HG02840 (cell line): ENCODE measurements around the gene ARL15.

Experiments used
- ATAC-seq: cut with Tn5 transposase; IDR thresholded peaks from one replicate; pipeline ENCODE4 v1.9.1; 2021; ENCODE audit warnings: mild to moderate bottlenecking, moderate library complexity, moderate number of reproducible peaks; ENCODE audit not compliant: unreplicated experiment, low FRiP score

ARL15 gene

DNA sequence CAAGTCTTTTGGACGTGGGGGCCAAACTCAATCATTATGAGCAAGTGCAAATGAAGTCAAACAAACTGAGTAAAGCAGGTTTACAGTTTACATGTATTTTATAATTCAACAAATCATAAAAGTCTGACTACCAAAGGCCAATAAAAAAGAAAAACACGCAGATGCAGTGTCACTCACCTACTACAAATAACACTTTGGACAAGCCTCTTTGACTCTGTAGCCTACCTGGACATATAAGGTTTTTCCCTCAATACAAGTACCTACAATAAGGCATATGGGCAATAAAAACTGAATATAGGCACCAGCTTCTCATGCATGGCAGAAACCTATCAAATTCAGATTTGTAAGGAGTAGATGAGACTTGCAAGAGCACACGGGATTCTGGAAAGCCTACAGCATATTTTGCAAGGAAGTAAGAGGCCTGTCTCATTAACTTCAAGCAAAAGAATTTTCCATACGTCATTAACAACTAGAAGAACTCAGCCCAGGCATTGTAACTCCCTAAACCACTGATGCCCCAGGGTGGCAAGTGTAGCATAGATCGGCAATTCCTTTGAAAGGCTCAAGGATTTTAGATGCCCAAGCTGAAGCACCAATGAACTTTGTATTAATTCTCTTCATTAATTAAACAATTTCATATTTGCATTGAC lies 21.7 kb downstream of the ARL15 start:
- ATAC-seq: no peak

GRCh38 chr5:54285686-54286085 lies 24.7 kb downstream of the ARL15 start:
- no peak for ATAC-seq

- no peak for ATAC-seq
Measured at GRCh38 chr5:54284586-54284985, 25.8 kb downstream of the ARL15 start.

GRCh38 chr5:54282876-54283275 lies 27.5 kb downstream of the ARL15 start:
- ATAC-seq: no peak

GRCh38 chr5:54281960-54282692 lies 28.2 kb downstream of the ARL15 start:
- ATAC-seq: no peak

- no peak for ATAC-seq
Measured at GRCh38 chr5:54279960-54280359, 30.4 kb downstream of the ARL15 start.

- ATAC-seq: no peak
Measured at GRCh38 chr5:54278979-54279717, 31.2 kb downstream of the ARL15 start.

DNA sequence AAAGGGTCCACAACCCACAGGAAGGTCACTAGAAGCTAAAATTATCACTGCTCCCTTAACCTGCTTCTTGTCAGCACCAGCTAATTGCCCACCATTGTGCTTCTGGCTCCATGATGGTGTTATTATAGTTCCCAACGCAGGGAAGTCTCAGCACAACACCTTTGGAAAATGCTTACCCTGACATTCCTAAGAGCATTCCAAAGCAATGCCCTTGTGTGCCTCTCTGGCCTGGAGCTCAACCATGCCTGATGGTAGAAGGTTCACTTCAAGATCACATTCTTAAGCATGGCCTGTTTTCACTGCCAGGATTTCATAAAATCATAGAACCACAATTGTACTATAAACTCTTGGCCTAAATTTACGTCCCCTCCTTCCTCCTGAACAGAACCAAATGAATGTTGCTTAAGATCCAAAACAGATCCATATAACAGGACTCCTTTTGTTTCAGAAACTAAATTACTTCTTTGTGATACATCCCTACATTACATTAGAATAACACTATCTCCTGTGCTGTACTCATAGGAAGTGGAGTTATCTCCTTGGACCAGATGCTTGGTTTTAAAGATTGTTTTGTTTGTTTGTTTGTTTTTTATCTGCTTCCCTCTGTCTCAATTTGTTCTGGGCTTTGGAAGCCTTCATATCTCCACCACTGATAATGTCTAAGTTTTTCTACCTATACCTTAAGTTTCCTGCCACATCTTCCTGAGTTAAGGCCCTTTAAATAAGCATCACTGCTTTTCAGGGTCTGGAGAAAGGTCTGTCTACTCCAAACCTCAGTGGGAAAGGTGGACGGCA lies 32.1 kb downstream of the ARL15 start:
- ATAC-seq: no peak

DNA sequence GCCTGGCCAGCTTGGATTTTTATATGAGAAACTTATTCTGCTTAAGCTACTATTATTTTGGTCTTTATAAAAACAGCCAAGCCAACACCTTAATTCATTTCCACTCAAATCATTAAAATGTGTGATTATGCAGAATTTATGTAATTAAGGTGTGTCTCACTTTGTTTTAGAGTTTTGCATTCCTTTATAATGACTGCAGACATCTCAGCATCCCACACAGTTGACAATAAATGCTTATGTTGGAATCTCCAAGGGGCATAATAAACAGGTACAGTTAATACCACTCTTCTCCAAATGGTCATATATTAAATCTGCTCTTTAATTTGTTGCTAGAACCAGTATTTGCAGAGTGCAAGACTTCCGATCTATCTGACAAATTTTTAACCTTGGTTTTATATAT lies 34.3 kb downstream of the ARL15 start:
- ATAC-seq: no peak

DNA sequence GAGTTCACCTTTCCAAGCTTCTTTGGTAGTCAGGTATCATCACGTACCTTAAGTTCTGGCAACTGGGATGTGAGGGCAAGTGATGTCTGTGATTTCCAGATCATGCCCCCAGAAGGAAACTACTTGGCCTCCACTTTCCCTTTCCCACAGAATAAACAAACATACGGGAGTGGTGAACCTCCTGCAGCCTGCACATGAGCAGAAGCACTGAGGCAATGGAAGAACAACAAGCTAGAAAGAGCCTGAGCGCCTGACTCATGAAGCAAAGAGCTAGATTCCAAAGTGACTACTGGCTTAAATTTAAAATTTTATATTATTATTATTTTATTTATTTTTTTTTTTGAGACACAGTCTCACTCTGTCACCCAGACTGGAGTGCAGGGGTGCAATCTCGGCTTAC lies 35.0 kb downstream of the ARL15 start:
- ATAC-seq: no peak

- no peak for ATAC-seq
Measured at GRCh38 chr5:54274944-54275343, 35.4 kb downstream of the ARL15 start.

DNA sequence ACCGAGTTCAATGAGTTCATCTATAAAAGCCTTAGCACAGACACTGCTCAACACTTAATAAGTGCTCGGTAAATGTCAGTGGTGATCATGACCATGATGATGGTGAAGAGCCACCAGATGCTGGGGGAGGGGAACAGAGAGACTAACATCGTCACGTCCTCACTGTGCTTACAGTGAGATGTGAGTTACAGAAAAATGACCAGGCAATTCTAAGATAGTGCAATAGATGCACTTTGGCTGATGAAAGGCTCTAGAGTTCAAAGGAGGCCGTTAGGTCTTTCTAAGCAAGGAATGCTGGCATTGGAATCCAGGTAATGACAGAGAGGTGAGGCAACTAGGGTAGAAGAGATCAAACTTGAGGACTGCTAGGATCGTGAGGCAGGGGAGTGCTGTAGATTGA lies 36.7 kb downstream of the ARL15 start:
- no peak for ATAC-seq

DNA sequence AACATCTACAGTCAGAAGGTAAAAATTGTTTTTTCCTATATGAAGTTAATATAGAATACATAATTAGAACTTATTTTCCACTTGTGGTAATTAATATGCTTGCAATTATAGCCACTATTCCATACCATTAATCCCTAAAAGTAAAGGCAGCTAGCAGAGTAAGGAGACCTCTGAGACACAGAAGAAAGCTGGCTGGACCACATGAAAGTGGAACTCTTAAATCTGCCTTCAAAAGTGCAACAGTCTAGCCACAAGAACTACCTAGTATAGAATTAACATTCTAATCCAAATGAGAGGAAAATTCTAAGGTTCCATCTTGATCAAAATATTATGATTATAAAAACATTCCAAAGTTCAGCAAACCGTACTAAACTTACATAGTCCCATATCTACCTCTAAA lies 37.6 kb downstream of the ARL15 start:
- no peak for ATAC-seq

- ATAC-seq: no peak
Measured at GRCh38 chr5:54270326-54270725, 40.0 kb downstream of the ARL15 start.

DNA sequence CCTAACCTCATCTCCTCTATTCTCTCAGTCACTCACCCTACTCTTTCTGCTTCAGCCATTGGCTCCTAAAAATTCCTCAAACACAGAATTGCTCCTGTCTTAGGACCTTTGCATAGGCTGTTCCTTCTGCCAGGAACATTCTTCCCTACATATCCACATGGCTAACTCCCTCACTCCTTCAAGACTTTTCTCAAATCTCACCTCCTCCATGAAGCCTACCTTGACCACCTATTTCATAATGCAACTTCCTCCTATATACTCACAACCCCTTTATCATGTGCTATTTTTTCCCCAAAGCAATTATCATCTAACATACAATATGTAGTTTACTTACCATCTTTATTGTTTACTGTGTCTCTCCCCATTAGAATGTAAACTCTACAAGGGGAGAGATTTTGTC lies 45.8 kb downstream of the ARL15 start:
- no peak for ATAC-seq

GRCh38 chr5:54263447-54263846 lies 46.9 kb downstream of the ARL15 start:
- ATAC-seq: no peak

GRCh38 chr5:54261596-54261995 lies 48.8 kb downstream of the ARL15 start:
- ATAC-seq: no peak

- no peak for ATAC-seq
Measured at GRCh38 chr5:54259981-54260380, 50.4 kb downstream of the ARL15 start.

- ATAC-seq: no peak
Measured at GRCh38 chr5:54259090-54259489, 51.3 kb downstream of the ARL15 start.

- no peak for ATAC-seq
Measured at GRCh38 chr5:54257366-54258118, 52.8 kb downstream of the ARL15 start.
